Measurements from ENCODE around the gene MED19.
A peak's percentile ranks its signal among the peaks of the same experiment; 100 is the strongest.

Gene MED19, protein sequence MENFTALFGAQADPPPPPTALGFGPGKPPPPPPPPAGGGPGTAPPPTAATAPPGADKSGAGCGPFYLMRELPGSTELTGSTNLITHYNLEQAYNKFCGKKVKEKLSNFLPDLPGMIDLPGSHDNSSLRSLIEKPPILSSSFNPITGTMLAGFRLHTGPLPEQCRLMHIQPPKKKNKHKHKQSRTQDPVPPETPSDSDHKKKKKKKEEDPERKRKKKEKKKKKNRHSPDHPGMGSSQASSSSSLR

GRCh38 chr11:57711414-57712255, at the start of gene MED19:
TSS of gene MED19 (minus strand) at chr11:57712215. CDS start at chr11:57712179, 36 bp downstream.
- Histone ChIP-seq H3K27ac (peak within 1 kb of the TSS; percentile 88), H3K36me3 (peaks cover 39% of the 10 kb centered on the region), H3K9me3 (ENCODE audit: severe bottlenecking) (no peaks in the 10 kb centered on the region), H3K27me3 (ENCODE audit: insufficient read depth, low read depth, severe bottlenecking) (no peaks in the 10 kb centered on the region), H3K4me3 (ENCODE audit: low read depth, low read length) (peak within 1 kb of the TSS; percentile 79)
- DNase-seq, result peak; percentile 88
- TF ChIP-seq CTCF (IDR thresholded peaks at IDR 0.05; ENCODE audit: low read depth, low read length), result no peak

DNA sequence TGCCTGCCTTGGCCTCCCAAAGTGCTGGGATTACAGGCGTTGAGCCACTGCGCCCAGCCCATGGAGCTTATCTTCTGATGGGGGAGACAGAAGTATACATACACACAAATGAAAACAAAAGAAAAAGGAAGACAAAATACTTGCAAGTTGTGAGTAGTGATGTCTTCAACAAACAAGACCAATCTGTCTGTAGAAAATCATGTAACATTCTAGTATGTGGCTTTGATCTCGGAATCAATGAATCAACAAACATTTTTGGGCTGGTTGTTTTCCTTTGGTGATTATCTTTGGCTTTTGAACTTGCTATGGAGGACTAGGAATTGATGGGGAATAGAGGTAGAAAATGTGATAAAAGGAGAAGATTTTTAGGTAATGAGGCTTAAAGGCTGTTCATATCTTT, 46.2 kb upstream of the MED19 start:
- H3K4me3 ChIP-seq (ENCODE audit: low read depth, low read length), result no peak overlapping the region
- no peak for TF ChIP-seq CTCF (IDR thresholded peaks at IDR 0.05; ENCODE audit: low read depth, low read length)
- no peaks in the 10 kb centered on the region; the same call in 1 of the 2 replicates for H3K36me3 ChIP-seq
- no peak overlapping the region for H3K27ac ChIP-seq
- H3K9me3 ChIP-seq (ENCODE audit: severe bottlenecking), result no peaks in the 10 kb centered on the region
- no peak for DNase-seq
- no peaks in the 10 kb centered on the region for H3K27me3 ChIP-seq (ENCODE audit: insufficient read depth, low read depth, severe bottlenecking)

- TF ChIP-seq CTCF (IDR thresholded peaks at IDR 0.05; ENCODE audit: low read depth, low read length), result no peak
- Histone ChIP-seq H3K27me3 (ENCODE audit: insufficient read depth, low read depth, severe bottlenecking) (no peaks in the 10 kb centered on the region), H3K27ac (no peak overlapping the region), H3K36me3 (peaks cover 3% of the 10 kb centered on the region; the same call in 1 of the 2 replicates), H3K9me3 (ENCODE audit: severe bottlenecking) (no peaks in the 10 kb centered on the region), H3K4me3 (ENCODE audit: low read depth, low read length) (no peak overlapping the region)
- DNase-seq, result no peak
Measured at GRCh38 chr11:57752954-57753353, 40.9 kb upstream of the MED19 start.

- DNase-seq, result peak; percentile 29
- H3K9me3 ChIP-seq (ENCODE audit: severe bottlenecking), result no peaks in the 10 kb centered on the region
- H3K4me3 ChIP-seq (ENCODE audit: low read depth, low read length), result no peak within 1 kb of the TSS
- peaks cover 3% of the 10 kb centered on the region; the same call in 1 of the 2 replicates for H3K36me3 ChIP-seq
- peak; percentile 37; the same call in 1 of the 2 replicates for TF ChIP-seq CTCF (IDR thresholded peaks at IDR 0.05; ENCODE audit: low read depth, low read length)
- H3K27ac ChIP-seq, result no peak within 1 kb of the TSS
- no peaks in the 10 kb centered on the region for H3K27me3 ChIP-seq (ENCODE audit: insufficient read depth, low read depth, severe bottlenecking)
Measured at GRCh38 chr11:57751676-57752253, 39.8 kb upstream of the MED19 start, which contains the start of gene BTBD18. TSS of gene BTBD18 (minus strand) at chr11:57751819. CDS start at chr11:57751188, 631 bp downstream.

- H3K27ac ChIP-seq, result no peak overlapping the region
- TF ChIP-seq CTCF (IDR thresholded peaks at IDR 0.05; ENCODE audit: low read depth, low read length), result no peak
- H3K4me3 ChIP-seq (ENCODE audit: low read depth, low read length), result no peak overlapping the region
- no peak for DNase-seq
- no peaks in the 10 kb centered on the region for H3K9me3 ChIP-seq (ENCODE audit: severe bottlenecking)
- H3K36me3 ChIP-seq, result peaks cover 3% of the 10 kb centered on the region; the same call in 1 of the 2 replicates
- H3K27me3 ChIP-seq (ENCODE audit: insufficient read depth, low read depth, severe bottlenecking), result no peaks in the 10 kb centered on the region
Measured at GRCh38 chr11:57751176-57751575, 39.2 kb upstream of the MED19 start.

All from WERI-Rb-1 (cell line).